ENCODE data around the gene CGN. TPM values are rescaled to one million over a fixed set of nuclear protein-coding genes. Genes with fewer than 3 reads are reported as not detected.

Gene CGN
- total RNA-seq, 4 donors from 2014 or later: 3.3 to 26.1 (median 15.1) TPM

DNA sequence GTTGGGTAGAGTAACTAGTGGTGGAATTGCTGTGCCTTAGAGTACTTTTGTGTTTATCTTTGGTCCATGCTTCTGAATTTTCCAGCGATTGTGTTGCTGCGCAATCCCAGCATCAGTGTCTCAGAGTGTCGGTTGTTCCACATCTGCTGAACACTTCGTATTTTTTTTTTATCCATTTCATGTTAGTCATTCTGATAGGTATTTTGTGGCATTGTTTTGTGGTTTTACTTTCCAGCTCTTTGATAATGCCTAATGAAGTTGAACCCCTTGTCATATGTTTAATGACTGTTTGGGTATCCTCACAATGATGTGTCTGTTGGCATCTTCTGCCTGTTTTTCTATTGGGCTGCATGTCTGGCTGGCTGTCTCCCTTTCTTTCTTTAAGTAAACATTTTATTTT is 42.5 kb downstream of the CGN start:
- Histone ChIP-seq H3K36me3 (peaks cover 0 to 13% (median 0%) of the 10 kb centered on the region in 3 donors), H3K4me1 (peaks cover 6 to 22% (median 6%) of the 10 kb centered on the region in 3 donors), H3K9me3 (no peaks in the 10 kb centered on the region), H3K4me3 (no peak overlapping the region), H3K27ac (no peak overlapping the region), H3K27me3 (no peaks in the 10 kb centered on the region)
- no peak for DNase-seq
- intact Hi-C loops (cut with DNase I): no loop called here
- 69 to 83% methylated on average over 4 of the region's 4 CpGs for WGBS, 2 donors
- TF ChIP-seq CTCF (IDR thresholded peaks at IDR 0.05) (no peak), POLR2A (IDR thresholded peaks at IDR 0.05) (no peak)

DNA sequence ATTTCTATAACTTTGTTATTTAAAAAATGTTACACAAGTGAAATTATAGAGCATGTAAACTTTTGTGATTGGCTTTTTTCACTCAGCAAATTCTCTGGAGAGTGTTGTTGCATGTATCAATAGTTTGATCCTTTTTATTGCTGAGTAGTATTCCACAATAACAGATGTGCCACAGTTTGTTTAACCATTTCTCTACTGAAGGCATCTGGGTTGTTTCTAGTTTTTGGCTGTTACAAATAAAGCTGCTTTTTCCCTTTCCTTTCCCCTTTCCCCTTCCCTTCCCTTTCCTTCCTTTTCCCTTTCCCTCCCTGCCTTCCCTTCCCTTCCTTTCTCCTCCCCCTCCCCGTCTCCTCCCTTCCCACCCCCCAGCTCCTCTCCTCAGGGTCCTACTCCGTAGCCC is 44.9 kb downstream of the CGN start:
- no peaks in the 10 kb centered on the region for H3K27me3 ChIP-seq
- no peaks in the 10 kb centered on the region for H3K4me1 ChIP-seq
- DNase-seq: no peak
- intact Hi-C loops (cut with DNase I): no loop called here
- no peak overlapping the region for H3K4me3 ChIP-seq
- no peak for TF ChIP-seq CTCF (IDR thresholded peaks at IDR 0.05)
- TF ChIP-seq POLR2A (IDR thresholded peaks at IDR 0.05): no peak
- 71 to 100% methylated on average over 1 to 2 of the region's 2 CpGs for WGBS, 2 donors
- H3K36me3 ChIP-seq: peaks cover 0 to 16% (median 0%) of the 10 kb centered on the region in 3 donors
- no peak overlapping the region for H3K27ac ChIP-seq
- H3K9me3 ChIP-seq: no peaks in the 10 kb centered on the region

DNA sequence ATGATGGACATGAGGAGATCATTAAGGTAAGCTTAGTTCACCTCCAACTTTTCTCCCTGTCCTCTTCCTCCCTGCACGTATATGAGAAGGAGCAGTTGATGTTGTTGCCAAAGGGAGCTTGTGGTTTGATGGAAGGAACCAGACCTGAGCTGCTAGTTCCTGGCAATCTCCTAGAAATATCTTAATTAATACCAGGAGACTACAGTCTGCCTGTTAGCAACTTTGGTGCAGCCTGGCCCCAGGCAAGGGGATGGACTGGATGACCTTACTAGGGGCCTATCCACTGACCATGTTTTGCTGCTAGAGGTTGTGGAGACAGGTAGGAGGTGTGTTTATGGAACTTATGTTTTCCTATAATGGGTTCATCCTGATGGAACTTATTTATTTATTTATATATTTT is 51.5 kb downstream of the CGN start:
- no peaks in the 10 kb centered on the region for H3K27me3 ChIP-seq
- TF ChIP-seq POLR2A (IDR thresholded peaks at IDR 0.05) (no peak), CTCF (IDR thresholded peaks at IDR 0.05) (no peak)
- DNase-seq: no peak
- H3K27ac ChIP-seq: no peak overlapping the region
- intact Hi-C loops (cut with DNase I): no loop called here
- H3K36me3 ChIP-seq: peaks cover 0 to 71% (median 0%) of the 10 kb centered on the region in 3 donors
- 67% methylated on average over 1 of the region's 1 CpG; no CpG with 5 or more reads in 1 of the 2 donors for WGBS, 2 donors
- no peaks in the 10 kb centered on the region for H3K9me3 ChIP-seq
- H3K4me3 ChIP-seq: no peak overlapping the region
- peaks cover 0 to 9% (median 0%) of the 10 kb centered on the region in 3 donors for H3K4me1 ChIP-seq

GRCh38 chr1:151563376-151563775 is 52.2 kb downstream of the CGN start:
- TF ChIP-seq POLR2A (IDR thresholded peaks at IDR 0.05) (no peak), CTCF (IDR thresholded peaks at IDR 0.05) (no peak)
- no peaks in the 10 kb centered on the region for H3K9me3 ChIP-seq

GRCh38 chr1:151565502-151566189 is 54.5 kb downstream of the CGN start:
- Histone ChIP-seq H3K36me3 (peaks cover 0 to 88% (median 4%) of the 10 kb centered on the region in 3 donors), H3K27ac (no peak overlapping the region), H3K4me3 (no peak overlapping the region), H3K27me3 (no peaks in the 10 kb centered on the region), H3K9me3 (no peaks in the 10 kb centered on the region), H3K4me1 (peaks cover 0 to 37% (median 3%) of the 10 kb centered on the region in 3 donors)
- no peak for DNase-seq
- TF ChIP-seq CTCF (IDR thresholded peaks at IDR 0.05) (no peak), POLR2A (IDR thresholded peaks at IDR 0.05) (no peak)
- intact Hi-C loops (cut with DNase I): no loop called here
- 29 to 47% methylated on average over 5 of the region's 5 CpGs for WGBS, 2 donors

More at GRCh38 chr1:151563376-151563775, 52.2 kb downstream of the CGN start:
- peaks cover 0 to 75% (median 0%) of the 10 kb centered on the region in 3 donors for H3K36me3 ChIP-seq
- no peak overlapping the region for H3K4me3 ChIP-seq
- H3K4me1 ChIP-seq: peaks cover 0 to 14% (median 0%) of the 10 kb centered on the region in 3 donors
- intact Hi-C loops (cut with DNase I): no loop called here
- no peak overlapping the region for H3K27ac ChIP-seq
- DNase-seq: no peak
- H3K27me3 ChIP-seq: no peaks in the 10 kb centered on the region
- 33 to 68% methylated on average over 2 of the region's 2 CpGs for WGBS, 2 donors
